ENCODE data around the gene UBE3C. TPM values are rescaled to one million over a fixed set of nuclear protein-coding genes. Genes with fewer than 3 reads are reported as not detected.

UBE3C gene
- polyA plus RNA-seq, 1 donor (not counting 4 experiments of a cell fraction or from before 2014, with no cell fraction given) = 89.3 TPM

- Histone ChIP-seq H2AFZ (ENCODE audit: control insufficient read depth, low read length) (peak overlapping the region; percentile 20), H3K36me3 (ENCODE audit: control insufficient read depth in 2 of 2, extremely low read depth in 1 of 2, insufficient read depth in 2 of 2, low read length in 2 of 2) (no peaks in the 10 kb centered on the region), H4K20me1 (ENCODE audit: control insufficient read depth, extremely low read depth, insufficient read depth, low read length) (no peaks in the 10 kb centered on the region), H3K27ac (ENCODE audit: control insufficient read depth, insufficient read depth, low read length) (no peak overlapping the region), H3K4me1 (ENCODE audit: control insufficient read depth, extremely low read depth, insufficient read depth, low read length) (peaks cover 28% of the 10 kb centered on the region), H3K9me1 (ENCODE audit: control insufficient read depth, extremely low read depth, insufficient read depth, low read length) (no peaks in the 10 kb centered on the region), H3K4me2 (ENCODE audit: control insufficient read depth, extremely low read depth, insufficient read depth, low read depth, low read length) (peak overlapping the region; percentile 48), H3K9ac (ENCODE audit: control insufficient read depth, extremely low read depth, insufficient read depth, low read length) (peak overlapping the region; percentile 52), H3K4me3 (ENCODE audit: control insufficient read depth in 2 of 3, extremely low read depth in 1 of 3, insufficient read depth in 2 of 3, low read depth in 1 of 3, low read length in 3 of 3) (peak overlapping the region in 2 of 3 experiments; percentile 32 to 37), H3K27me3 (ENCODE audit: control insufficient read depth, extremely low read depth, insufficient read depth, low read length) (no peaks in the 10 kb centered on the region), H3K9me3 (ENCODE audit: control insufficient read depth, low read depth, low read length) (no peaks in the 10 kb centered on the region), H3K79me2 (ENCODE audit: control insufficient read depth, insufficient read depth, low read length) (no peaks in the 10 kb centered on the region)
- TF ChIP-seq, protein P1, sequence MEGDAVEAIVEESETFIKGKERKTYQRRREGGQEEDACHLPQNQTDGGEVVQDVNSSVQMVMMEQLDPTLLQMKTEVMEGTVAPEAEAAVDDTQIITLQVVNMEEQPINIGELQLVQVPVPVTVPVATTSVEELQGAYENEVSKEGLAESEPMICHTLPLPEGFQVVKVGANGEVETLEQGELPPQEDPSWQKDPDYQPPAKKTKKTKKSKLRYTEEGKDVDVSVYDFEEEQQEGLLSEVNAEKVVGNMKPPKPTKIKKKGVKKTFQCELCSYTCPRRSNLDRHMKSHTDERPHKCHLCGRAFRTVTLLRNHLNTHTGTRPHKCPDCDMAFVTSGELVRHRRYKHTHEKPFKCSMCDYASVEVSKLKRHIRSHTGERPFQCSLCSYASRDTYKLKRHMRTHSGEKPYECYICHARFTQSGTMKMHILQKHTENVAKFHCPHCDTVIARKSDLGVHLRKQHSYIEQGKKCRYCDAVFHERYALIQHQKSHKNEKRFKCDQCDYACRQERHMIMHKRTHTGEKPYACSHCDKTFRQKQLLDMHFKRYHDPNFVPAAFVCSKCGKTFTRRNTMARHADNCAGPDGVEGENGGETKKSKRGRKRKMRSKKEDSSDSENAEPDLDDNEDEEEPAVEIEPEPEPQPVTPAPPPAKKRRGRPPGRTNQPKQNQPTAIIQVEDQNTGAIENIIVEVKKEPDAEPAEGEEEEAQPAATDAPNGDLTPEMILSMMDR (optimal IDR thresholded peaks at IDR 0.05 in 1 of 3, IDR thresholded peaks at IDR 0.05 in 1 of 3, conservative IDR thresholded peaks at IDR 0.05 in 1 of 3; ENCODE audit: extremely low read depth in 1 of 3, insufficient read depth in 2 of 3, low read length in 3 of 3) = no peak
- no peak for TF ChIP-seq EZH2 (IDR thresholded peaks at IDR 0.05; ENCODE audit: low read length)
- dilution Hi-C loops (cut with MboI; ENCODE audit: extremely low pct_ligation_motif_present, low sequenced_read_pairs) = no loop called here
- no peak for DNase-seq (ENCODE audit: low read depth, low spot score)
- FAIRE-seq = no peak
Observed at GRCh38 chr7:157279741-157280215, 141.1 kb downstream of the UBE3C start.

DNA sequence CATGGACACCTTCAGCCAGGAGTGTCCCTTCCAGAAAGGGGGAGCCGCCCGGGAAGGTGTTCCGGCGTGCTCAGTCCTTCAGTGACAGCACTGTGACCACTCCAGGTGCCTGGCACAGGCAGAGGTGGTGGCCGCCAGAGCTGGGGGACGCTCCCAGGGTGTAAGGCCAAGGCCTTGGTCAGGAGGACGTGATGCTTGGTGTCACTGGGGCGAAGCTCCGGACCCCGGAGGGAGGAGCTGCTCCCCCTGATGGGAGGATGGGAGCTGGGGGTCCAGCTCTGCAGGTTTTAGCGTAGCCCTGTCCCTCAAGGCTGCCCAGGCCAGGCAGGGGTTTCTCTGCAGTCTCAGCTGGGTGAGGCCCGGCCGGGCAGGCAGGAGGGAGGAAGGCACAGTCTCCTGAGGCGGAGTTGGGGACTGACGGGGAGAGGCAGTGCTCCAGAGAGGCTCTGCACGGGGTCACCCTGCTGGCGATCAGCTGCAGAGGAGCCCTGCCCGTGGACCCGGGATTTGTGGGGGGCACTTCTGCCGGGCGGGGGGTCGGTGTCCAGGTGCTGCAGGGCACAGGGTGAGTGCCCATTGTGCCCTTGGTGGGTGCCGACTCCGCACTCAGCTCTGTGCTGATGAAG, 141.6 kb downstream of the UBE3C start:
- peaks cover 28% of the 10 kb centered on the region for H3K4me1 ChIP-seq (ENCODE audit: control insufficient read depth, extremely low read depth, insufficient read depth, low read length)
- no peak overlapping the region for H3K27ac ChIP-seq (ENCODE audit: control insufficient read depth, insufficient read depth, low read length)
- no peaks in the 10 kb centered on the region for H3K9me3 ChIP-seq (ENCODE audit: control insufficient read depth, low read depth, low read length)
- H3K9ac ChIP-seq (ENCODE audit: control insufficient read depth, extremely low read depth, insufficient read depth, low read length) = no peak overlapping the region
- no peak for FAIRE-seq
- TF ChIP-seq, protein P1 (optimal IDR thresholded peaks at IDR 0.05 in 1 of 3, IDR thresholded peaks at IDR 0.05 in 1 of 3, conservative IDR thresholded peaks at IDR 0.05 in 1 of 3; ENCODE audit: extremely low read depth in 1 of 3, insufficient read depth in 2 of 3, low read length in 3 of 3) = no peak
- no peak for DNase-seq (ENCODE audit: low read depth, low spot score)
- no peaks in the 10 kb centered on the region for H3K9me1 ChIP-seq (ENCODE audit: control insufficient read depth, extremely low read depth, insufficient read depth, low read length)
- no peak overlapping the region for H3K4me3 ChIP-seq (ENCODE audit: control insufficient read depth in 2 of 3, extremely low read depth in 1 of 3, insufficient read depth in 2 of 3, low read depth in 1 of 3, low read length in 3 of 3)
- dilution Hi-C loops (cut with MboI; ENCODE audit: extremely low pct_ligation_motif_present, low sequenced_read_pairs) = no loop called here
- no peaks in the 10 kb centered on the region for H4K20me1 ChIP-seq (ENCODE audit: control insufficient read depth, extremely low read depth, insufficient read depth, low read length)
- H3K79me2 ChIP-seq (ENCODE audit: control insufficient read depth, insufficient read depth, low read length) = no peaks in the 10 kb centered on the region
- H3K27me3 ChIP-seq (ENCODE audit: control insufficient read depth, extremely low read depth, insufficient read depth, low read length) = no peaks in the 10 kb centered on the region
- no peak overlapping the region for H2AFZ ChIP-seq (ENCODE audit: control insufficient read depth, low read length)
- H3K36me3 ChIP-seq (ENCODE audit: control insufficient read depth in 2 of 2, extremely low read depth in 1 of 2, insufficient read depth in 2 of 2, low read length in 2 of 2) = no peaks in the 10 kb centered on the region
- H3K4me2 ChIP-seq (ENCODE audit: control insufficient read depth, extremely low read depth, insufficient read depth, low read depth, low read length) = no peak overlapping the region
